OCI-LY1 (cell line): ENCODE measurements around the gene ADK.

Experiments used
- EZH2 ChIP-seq: fragments of 200-600 bp; sonication (generic), shearing (Covaris generic); IDR thresholded peaks from 2 replicates; pipeline ENCODE4 v1.8.0; 2017; ENCODE audit warnings: borderline replicate concordance, mixed run types, mild to moderate bottlenecking, antibody characterized with exemption, low read length, moderate library complexity, mixed read lengths
- TF ChIP-seq, protein P1 (sequence below): fragments of 200-600 bp; sonication (generic), shearing (Covaris generic); IDR thresholded peaks from 2 replicates; pipeline ENCODE4 v1.5.1; 2017; ENCODE audit warnings: mild to moderate bottlenecking, antibody characterized with exemption, low read length, moderate library complexity, mixed read lengths

DNA sequence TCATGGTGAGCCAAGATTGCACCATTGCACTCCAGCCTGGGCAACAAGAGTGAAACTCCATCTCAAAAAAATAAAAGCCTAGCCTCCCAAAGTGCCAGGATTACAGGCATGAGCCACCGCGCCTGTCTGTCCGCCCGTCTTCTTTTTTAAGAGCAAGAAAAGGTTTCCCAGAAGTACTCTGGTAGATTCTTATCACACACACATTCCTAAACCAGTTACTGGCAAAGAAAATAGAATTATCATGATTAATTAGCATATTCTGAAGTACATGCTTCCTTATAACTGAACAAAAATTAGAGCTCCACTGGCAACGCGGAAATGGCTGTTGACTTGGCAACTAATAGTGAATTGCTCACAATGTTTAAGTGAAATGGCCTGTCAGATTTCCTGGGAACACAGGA is 87.0 kb downstream of the ADK start:
- TF ChIP-seq, protein P1, sequence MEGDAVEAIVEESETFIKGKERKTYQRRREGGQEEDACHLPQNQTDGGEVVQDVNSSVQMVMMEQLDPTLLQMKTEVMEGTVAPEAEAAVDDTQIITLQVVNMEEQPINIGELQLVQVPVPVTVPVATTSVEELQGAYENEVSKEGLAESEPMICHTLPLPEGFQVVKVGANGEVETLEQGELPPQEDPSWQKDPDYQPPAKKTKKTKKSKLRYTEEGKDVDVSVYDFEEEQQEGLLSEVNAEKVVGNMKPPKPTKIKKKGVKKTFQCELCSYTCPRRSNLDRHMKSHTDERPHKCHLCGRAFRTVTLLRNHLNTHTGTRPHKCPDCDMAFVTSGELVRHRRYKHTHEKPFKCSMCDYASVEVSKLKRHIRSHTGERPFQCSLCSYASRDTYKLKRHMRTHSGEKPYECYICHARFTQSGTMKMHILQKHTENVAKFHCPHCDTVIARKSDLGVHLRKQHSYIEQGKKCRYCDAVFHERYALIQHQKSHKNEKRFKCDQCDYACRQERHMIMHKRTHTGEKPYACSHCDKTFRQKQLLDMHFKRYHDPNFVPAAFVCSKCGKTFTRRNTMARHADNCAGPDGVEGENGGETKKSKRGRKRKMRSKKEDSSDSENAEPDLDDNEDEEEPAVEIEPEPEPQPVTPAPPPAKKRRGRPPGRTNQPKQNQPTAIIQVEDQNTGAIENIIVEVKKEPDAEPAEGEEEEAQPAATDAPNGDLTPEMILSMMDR, result no peak
- TF ChIP-seq EZH2, result no peak
